WTC11 (cell line): ENCODE data around the gene RING1. TPM values are rescaled to one million over a fixed set of nuclear protein-coding genes. Genes with fewer than 3 reads are reported as not detected.

ENCODE experiments used
- ATAC-seq: fragments of 200-7000 bp; cut with Tn5 transposase; 2 replicates; pipeline ENCODE4 v1.10.0; 2021; ENCODE audit warnings: mild to moderate bottlenecking, moderate library complexity
- CTCF ChIA-PET: fragments of 300-600 bp; sonication (Branson Sonifier 250); formaldehyde crosslinking; loops from one replicate; lab custom pipeline; 2021; ENCODE audit warnings: antibody characterized with exemption; lab: Charles Lee
- POLR2A ChIA-PET: fragments of 350-600 bp; sonication (Branson Sonifier 250); formaldehyde crosslinking; loops from one replicate; lab custom pipeline; 2021; ENCODE audit warnings: antibody characterized with exemption; lab: Charles Lee
- DNase-seq: peaks from one replicate; pipeline ENCODE4 v3.0.0; 2021; ENCODE audit warnings: low spot score
- H3K27ac Mint-ChIP-seq: 2 replicates; pipeline ENCODE4 v1.8.0; 2021; ENCODE audit warnings: mixed read lengths
- H3K27me3 Mint-ChIP-seq: 2 replicates; pipeline ENCODE4 v1.8.0; 2021; ENCODE audit warnings: low read depth, mild to moderate bottlenecking, moderate library complexity, mixed read lengths
- H3K36me3 Mint-ChIP-seq: 2 replicates; pipeline ENCODE4 v1.8.0; 2021; ENCODE audit warnings: mixed read lengths
- H3K4me1 Mint-ChIP-seq: 2 replicates; pipeline ENCODE4 v1.8.0; 2022; ENCODE audit warnings: mixed read lengths
- H3K4me3 Mint-ChIP-seq: 2 replicates; pipeline ENCODE4 v1.8.0; 2021; ENCODE audit warnings: mild to moderate bottlenecking, moderate library complexity, mixed read lengths
- H3K9me3 Mint-ChIP-seq: 2 replicates; pipeline ENCODE4 v1.8.0; 2021; ENCODE audit warnings: mixed read lengths
- ESRRA ChIP-seq: sonication (generic); formaldehyde crosslinking; IDR thresholded peaks from 2 replicates; pipeline ENCODE4 v1.8.1; 2022; ENCODE audit warnings: mild to moderate bottlenecking, missing genetic modification reagents, borderline replicate concordance
- GTF2I ChIP-seq: fragments of 250-450 bp; sonication (Bioruptor Pico); conservative IDR thresholded peaks from 2 replicates; pipeline ENCODE4 v1.4.0; 2021; ENCODE audit warnings: mild to moderate bottlenecking
- KAT7 ChIP-seq: sonication (generic); formaldehyde crosslinking; IDR thresholded peaks from 2 replicates; pipeline ENCODE4 v1.8.1; 2023; ENCODE audit warnings: missing genetic modification reagents, mild to moderate bottlenecking, borderline replicate concordance
- MXD4 ChIP-seq: fragments of 250-450 bp; sonication (Bioruptor Pico); IDR thresholded peaks from 2 replicates; pipeline ENCODE4 v1.8.0; 2021; ENCODE audit warnings: mild to moderate bottlenecking, moderate library complexity, borderline replicate concordance
- NFE2L1 ChIP-seq: sonication (generic); formaldehyde crosslinking; IDR thresholded peaks from 2 replicates; pipeline ENCODE4 v1.8.1; 2023; ENCODE audit warnings: missing genetic modification reagents
- NR3C1 ChIP-seq: sonication (generic); formaldehyde crosslinking; conservative IDR thresholded peaks from 2 replicates; pipeline ENCODE4 v1.8.1; 2023; ENCODE audit warnings: low read depth, mild to moderate bottlenecking, missing genetic modification reagents
- RELA ChIP-seq: sonication (generic); formaldehyde crosslinking; IDR thresholded peaks from 2 replicates; pipeline ENCODE4 v1.8.1; 2022; ENCODE audit warnings: missing genetic modification reagents, mild to moderate bottlenecking, borderline replicate concordance
- SMAD4 ChIP-seq: sonication (generic); formaldehyde crosslinking; IDR thresholded peaks from 2 replicates; pipeline ENCODE4 v1.8.0; 2022; ENCODE audit warnings: mild to moderate bottlenecking, missing genetic modification reagents
- TP53 ChIP-seq: sonication (generic); formaldehyde crosslinking; IDR thresholded peaks from 2 replicates; pipeline ENCODE4 v1.8.1; 2023; ENCODE audit warnings: mild to moderate bottlenecking, missing genetic modification reagents
- ZNF219 ChIP-seq: sonication (generic); formaldehyde crosslinking; IDR thresholded peaks from 2 replicates; pipeline ENCODE4 v1.8.0; 2023; ENCODE audit warnings: missing genetic modification reagents, mild to moderate bottlenecking, borderline replicate concordance
- ZNF416 ChIP-seq: fragments of 250-450 bp; sonication (Bioruptor Pico); IDR thresholded peaks from 2 replicates; pipeline ENCODE4 v1.9.0; 2021; ENCODE audit warnings: mild to moderate bottlenecking, inconsistent platforms
- total RNA-seq: library from RNA; stranded (reverse); gene quantifications from 3 replicates; pipeline ENCODE4 v1.2.3, GENCODE V29; 2021
- TF ChIP-seq, protein P1 (sequence below): sonication (generic); formaldehyde crosslinking; IDR thresholded peaks from 2 replicates; pipeline ENCODE4 v1.8.1; 2023; ENCODE audit warnings: mild to moderate bottlenecking, missing genetic modification reagents
- TF ChIP-seq, protein P2 (sequence below): sonication (generic); formaldehyde crosslinking; IDR thresholded peaks from 2 replicates; pipeline ENCODE4 v1.8.0; 2022; ENCODE audit warnings: mild to moderate bottlenecking, missing genetic modification reagents
- TF ChIP-seq, protein P3 (sequence below): sonication (generic); formaldehyde crosslinking; IDR thresholded peaks from 2 replicates; pipeline ENCODE4 v1.8.1; 2023; ENCODE audit warnings: mild to moderate bottlenecking, moderate library complexity, missing genetic modification reagents
- TF ChIP-seq, protein P4 (sequence below): sonication (generic); formaldehyde crosslinking; IDR thresholded peaks from 2 replicates; pipeline ENCODE4 v1.8.1; 2022; ENCODE audit warnings: mild to moderate bottlenecking, missing genetic modification reagents, moderate library complexity, borderline replicate concordance
- TF ChIP-seq, protein P5 (sequence below): sonication (generic); formaldehyde crosslinking; IDR thresholded peaks from 2 replicates; pipeline ENCODE4 v1.8.0; 2022; ENCODE audit warnings: missing genetic modification reagents
- TF ChIP-seq, protein P6 (sequence below): sonication (generic); formaldehyde crosslinking; IDR thresholded peaks from 2 replicates; pipeline ENCODE4 v1.8.1; 2023; ENCODE audit warnings: mild to moderate bottlenecking, missing genetic modification reagents, moderate library complexity
- TF ChIP-seq, protein P7 (sequence below): sonication (generic); formaldehyde crosslinking; IDR thresholded peaks from 2 replicates; pipeline ENCODE4 v1.8.1; 2022; ENCODE audit warnings: low read depth, missing genetic modification reagents, borderline replicate concordance

Gene RING1
- total RNA-seq, 1 experiment from 2014 or later, result 26.6 TPM

DNA sequence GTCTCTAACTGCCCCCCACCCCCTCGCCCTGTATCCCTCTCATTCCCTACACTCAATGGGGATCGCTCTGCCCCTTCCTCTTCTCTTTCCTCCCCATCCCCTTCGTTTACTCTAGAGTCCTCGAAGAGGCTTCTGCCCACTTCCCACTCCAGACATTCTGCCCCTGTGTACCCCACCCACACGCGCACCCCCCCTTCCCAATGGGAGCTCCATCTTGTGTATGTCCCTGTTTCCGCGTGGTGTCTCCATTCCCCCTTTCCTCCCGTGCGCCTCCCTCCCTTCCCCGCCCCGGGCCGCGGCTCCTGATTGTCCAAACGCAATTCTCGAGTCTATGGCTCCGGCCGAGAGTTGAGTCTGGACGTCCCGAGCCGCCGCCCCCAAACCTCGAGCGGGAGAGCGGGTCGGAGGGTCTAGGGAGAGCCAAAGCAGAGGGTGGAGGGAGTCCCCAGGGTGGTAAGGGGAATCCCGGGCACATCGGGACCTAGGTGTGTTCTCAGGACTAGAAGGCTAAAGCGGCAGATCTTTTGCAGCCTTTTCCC lies 679 bp upstream of the RING1 start:
- DNase-seq, result peak; percentile 46
- peak overlapping the region; percentile 45; the same call in 1 of the 2 replicates for H3K27ac Mint-ChIP-seq
- H3K36me3 Mint-ChIP-seq, result peaks cover 24% of the 10 kb centered on the region
- H3K9me3 Mint-ChIP-seq, result no peaks in the 10 kb centered on the region
- peak overlapping the region; percentile 90 for H3K4me3 Mint-ChIP-seq
- ChIA-PET POLR2A (interaction anchor here (1.1 to 1.8 kb wide), 3 partner anchors 8 to 236 kb away, joined by 5 to 6 read pairs (median 6); partner anchors contain the start of genes RPS18 and VPS52), CTCF (interaction anchor here (1.0 to 5.7 kb wide), 5 partner anchors 14 to 223 kb away, joined by 4 to 83 read pairs (median 4); no protein-coding TSS in a partner anchor)
- peaks cover 49% of the 10 kb centered on the region for H3K4me1 Mint-ChIP-seq
- TF ChIP-seq SMAD4 (CRISPR knock-in tag), result no peak
- no peak for TF ChIP-seq ZNF219 (CRISPR knock-in tag)
- TF ChIP-seq, protein P1, sequence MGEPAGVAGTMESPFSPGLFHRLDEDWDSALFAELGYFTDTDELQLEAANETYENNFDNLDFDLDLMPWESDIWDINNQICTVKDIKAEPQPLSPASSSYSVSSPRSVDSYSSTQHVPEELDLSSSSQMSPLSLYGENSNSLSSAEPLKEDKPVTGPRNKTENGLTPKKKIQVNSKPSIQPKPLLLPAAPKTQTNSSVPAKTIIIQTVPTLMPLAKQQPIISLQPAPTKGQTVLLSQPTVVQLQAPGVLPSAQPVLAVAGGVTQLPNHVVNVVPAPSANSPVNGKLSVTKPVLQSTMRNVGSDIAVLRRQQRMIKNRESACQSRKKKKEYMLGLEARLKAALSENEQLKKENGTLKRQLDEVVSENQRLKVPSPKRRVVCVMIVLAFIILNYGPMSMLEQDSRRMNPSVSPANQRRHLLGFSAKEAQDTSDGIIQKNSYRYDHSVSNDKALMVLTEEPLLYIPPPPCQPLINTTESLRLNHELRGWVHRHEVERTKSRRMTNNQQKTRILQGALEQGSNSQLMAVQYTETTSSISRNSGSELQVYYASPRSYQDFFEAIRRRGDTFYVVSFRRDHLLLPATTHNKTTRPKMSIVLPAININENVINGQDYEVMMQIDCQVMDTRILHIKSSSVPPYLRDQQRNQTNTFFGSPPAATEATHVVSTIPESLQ (CRISPR knock-in tag), result no peak
- TF ChIP-seq, protein P2, sequence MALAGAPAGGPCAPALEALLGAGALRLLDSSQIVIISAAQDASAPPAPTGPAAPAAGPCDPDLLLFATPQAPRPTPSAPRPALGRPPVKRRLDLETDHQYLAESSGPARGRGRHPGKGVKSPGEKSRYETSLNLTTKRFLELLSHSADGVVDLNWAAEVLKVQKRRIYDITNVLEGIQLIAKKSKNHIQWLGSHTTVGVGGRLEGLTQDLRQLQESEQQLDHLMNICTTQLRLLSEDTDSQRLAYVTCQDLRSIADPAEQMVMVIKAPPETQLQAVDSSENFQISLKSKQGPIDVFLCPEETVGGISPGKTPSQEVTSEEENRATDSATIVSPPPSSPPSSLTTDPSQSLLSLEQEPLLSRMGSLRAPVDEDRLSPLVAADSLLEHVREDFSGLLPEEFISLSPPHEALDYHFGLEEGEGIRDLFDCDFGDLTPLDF (CRISPR knock-in tag), result no peak
- TF ChIP-seq, all 79 proteins: peak for 0
- H3K27me3 Mint-ChIP-seq, result peaks cover 36% of the 10 kb centered on the region
- ATAC-seq, result no peak

DNA sequence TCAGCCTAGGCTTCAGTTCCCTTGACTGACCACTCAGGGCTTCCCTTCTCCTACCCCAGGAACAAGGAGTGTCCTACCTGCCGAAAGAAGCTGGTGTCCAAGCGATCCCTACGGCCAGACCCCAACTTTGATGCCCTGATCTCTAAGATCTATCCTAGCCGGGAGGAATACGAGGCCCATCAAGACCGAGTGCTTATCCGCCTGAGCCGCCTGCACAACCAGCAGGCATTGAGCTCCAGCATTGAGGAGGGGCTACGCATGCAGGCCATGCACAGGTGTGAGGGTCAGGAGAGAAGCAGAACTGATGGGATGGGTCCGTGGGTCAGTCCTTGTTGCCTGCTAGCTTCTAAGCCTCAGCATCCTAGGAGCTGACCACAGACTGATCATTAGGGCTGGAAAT lies 1.6 kb downstream of the RING1 start:
- Mint-ChIP-seq H3K27me3 (peaks cover 59% of the 10 kb centered on the region), H3K4me3 (peak overlapping the region; percentile 77; the same call in 1 of the 2 replicates), H3K36me3 (peaks cover 12% of the 10 kb centered on the region), H3K27ac (no peak overlapping the region), H3K4me1 (peaks cover 51% of the 10 kb centered on the region), H3K9me3 (no peaks in the 10 kb centered on the region)
- ChIA-PET CTCF (interaction anchor here (2.1 to 5.7 kb wide), 2 partner anchors 12 to 39 kb away, joined by 10 to 83 read pairs; no protein-coding TSS in a partner anchor), POLR2A (interaction anchor here (1.8 kb wide), 1 partner anchor 62 kb away, joined by 5 read pairs; the partner anchor contains the start of genes RPS18 and VPS52)
- no peak for ATAC-seq
- no peak for DNase-seq
- TF ChIP-seq ESRRA (CRISPR knock-in tag), result no peak
- TF ChIP-seq MXD4 (CRISPR knock-in tag), result no peak
- TF ChIP-seq, protein P3, sequence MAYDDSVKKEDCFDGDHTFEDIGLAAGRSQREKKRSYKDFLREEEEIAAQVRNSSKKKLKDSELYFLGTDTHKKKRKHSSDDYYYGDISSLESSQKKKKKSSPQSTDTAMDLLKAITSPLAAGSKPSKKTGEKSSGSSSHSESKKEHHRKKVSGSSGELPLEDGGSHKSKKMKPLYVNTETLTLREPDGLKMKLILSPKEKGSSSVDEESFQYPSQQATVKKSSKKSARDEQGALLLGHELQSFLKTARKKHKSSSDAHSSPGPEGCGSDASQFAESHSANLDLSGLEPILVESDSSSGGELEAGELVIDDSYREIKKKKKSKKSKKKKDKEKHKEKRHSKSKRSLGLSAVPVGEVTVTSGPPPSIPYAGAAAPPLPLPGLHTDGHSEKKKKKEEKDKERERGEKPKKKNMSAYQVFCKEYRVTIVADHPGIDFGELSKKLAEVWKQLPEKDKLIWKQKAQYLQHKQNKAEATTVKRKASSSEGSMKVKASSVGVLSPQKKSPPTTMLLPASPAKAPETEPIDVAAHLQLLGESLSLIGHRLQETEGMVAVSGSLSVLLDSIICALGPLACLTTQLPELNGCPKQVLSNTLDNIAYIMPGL (CRISPR knock-in tag), result no peak
- TF ChIP-seq, protein P4, sequence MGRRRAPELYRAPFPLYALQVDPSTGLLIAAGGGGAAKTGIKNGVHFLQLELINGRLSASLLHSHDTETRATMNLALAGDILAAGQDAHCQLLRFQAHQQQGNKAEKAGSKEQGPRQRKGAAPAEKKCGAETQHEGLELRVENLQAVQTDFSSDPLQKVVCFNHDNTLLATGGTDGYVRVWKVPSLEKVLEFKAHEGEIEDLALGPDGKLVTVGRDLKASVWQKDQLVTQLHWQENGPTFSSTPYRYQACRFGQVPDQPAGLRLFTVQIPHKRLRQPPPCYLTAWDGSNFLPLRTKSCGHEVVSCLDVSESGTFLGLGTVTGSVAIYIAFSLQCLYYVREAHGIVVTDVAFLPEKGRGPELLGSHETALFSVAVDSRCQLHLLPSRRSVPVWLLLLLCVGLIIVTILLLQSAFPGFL (CRISPR knock-in tag), result no peak
- TF ChIP-seq NR3C1 (CRISPR knock-in tag), result no peak
- TF ChIP-seq, protein P1 (CRISPR knock-in tag), result no peak
- no peak for TF ChIP-seq KAT7 (CRISPR knock-in tag)
- TF ChIP-seq, protein P5, sequence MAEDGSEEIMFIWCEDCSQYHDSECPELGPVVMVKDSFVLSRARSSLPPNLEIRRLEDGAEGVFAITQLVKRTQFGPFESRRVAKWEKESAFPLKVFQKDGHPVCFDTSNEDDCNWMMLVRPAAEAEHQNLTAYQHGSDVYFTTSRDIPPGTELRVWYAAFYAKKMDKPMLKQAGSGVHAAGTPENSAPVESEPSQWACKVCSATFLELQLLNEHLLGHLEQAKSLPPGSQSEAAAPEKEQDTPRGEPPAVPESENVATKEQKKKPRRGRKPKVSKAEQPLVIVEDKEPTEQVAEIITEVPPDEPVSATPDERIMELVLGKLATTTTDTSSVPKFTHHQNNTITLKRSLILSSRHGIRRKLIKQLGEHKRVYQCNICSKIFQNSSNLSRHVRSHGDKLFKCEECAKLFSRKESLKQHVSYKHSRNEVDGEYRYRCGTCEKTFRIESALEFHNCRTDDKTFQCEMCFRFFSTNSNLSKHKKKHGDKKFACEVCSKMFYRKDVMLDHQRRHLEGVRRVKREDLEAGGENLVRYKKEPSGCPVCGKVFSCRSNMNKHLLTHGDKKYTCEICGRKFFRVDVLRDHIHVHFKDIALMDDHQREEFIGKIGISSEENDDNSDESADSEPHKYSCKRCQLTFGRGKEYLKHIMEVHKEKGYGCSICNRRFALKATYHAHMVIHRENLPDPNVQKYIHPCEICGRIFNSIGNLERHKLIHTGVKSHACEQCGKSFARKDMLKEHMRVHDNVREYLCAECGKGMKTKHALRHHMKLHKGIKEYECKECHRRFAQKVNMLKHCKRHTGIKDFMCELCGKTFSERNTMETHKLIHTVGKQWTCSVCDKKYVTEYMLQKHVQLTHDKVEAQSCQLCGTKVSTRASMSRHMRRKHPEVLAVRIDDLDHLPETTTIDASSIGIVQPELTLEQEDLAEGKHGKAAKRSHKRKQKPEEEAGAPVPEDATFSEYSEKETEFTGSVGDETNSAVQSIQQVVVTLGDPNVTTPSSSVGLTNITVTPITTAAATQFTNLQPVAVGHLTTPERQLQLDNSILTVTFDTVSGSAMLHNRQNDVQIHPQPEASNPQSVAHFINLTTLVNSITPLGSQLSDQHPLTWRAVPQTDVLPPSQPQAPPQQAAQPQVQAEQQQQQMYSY (CRISPR knock-in tag), result no peak
- TF ChIP-seq, protein P6, sequence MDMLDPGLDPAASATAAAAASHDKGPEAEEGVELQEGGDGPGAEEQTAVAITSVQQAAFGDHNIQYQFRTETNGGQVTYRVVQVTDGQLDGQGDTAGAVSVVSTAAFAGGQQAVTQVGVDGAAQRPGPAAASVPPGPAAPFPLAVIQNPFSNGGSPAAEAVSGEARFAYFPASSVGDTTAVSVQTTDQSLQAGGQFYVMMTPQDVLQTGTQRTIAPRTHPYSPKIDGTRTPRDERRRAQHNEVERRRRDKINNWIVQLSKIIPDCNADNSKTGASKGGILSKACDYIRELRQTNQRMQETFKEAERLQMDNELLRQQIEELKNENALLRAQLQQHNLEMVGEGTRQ, result no peak
- no peak for TF ChIP-seq ZNF219 (CRISPR knock-in tag)
- no peak for TF ChIP-seq NFE2L1
- TF ChIP-seq RELA (CRISPR knock-in tag), result no peak
- TF ChIP-seq, protein P7, sequence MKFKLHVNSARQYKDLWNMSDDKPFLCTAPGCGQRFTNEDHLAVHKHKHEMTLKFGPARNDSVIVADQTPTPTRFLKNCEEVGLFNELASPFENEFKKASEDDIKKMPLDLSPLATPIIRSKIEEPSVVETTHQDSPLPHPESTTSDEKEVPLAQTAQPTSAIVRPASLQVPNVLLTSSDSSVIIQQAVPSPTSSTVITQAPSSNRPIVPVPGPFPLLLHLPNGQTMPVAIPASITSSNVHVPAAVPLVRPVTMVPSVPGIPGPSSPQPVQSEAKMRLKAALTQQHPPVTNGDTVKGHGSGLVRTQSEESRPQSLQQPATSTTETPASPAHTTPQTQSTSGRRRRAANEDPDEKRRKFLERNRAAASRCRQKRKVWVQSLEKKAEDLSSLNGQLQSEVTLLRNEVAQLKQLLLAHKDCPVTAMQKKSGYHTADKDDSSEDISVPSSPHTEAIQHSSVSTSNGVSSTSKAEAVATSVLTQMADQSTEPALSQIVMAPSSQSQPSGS, result no peak
- TF ChIP-seq TP53 (CRISPR knock-in tag), result no peak
- no peak for TF ChIP-seq ZNF416
- TF ChIP-seq GTF2I (CRISPR knock-in tag), result no peak
